NCI-H2196 (cell line): Measurements from ENCODE around the gene ABCB7.
"Not testable (repeated sequence)": the region's sequence is repeated elsewhere in the genome, so short reads cannot be mapped to it uniquely, and the experiment has no call there.

ENCODE experiments used
- DNase-seq: peaks from one replicate; lab custom pipeline; 2025; ENCODE audit not compliant: unreplicated experiment; lab: John Stamatoyannopoulos, UW

ABCB7 gene

DNA sequence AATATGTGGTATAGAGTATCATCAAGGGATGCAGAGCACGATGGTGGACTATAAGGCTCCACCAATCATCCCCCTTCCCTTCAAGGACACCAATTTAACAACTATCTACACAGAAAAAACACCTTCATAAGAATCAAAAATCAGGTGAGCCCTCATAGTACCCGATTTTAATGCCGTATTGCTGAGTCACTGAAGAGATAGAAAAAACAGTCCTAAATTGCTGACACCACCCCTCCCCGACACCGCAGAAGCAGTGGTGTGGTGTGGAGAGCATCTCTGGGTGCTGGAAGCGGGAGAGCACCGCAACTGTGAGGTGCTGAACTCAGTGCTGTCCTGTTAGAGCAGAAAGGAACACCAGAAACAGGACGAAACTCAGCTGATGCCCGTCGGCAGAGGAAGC, 49.3 kb downstream of the ABCB7 start:
- DNase-seq: no peak

DNA sequence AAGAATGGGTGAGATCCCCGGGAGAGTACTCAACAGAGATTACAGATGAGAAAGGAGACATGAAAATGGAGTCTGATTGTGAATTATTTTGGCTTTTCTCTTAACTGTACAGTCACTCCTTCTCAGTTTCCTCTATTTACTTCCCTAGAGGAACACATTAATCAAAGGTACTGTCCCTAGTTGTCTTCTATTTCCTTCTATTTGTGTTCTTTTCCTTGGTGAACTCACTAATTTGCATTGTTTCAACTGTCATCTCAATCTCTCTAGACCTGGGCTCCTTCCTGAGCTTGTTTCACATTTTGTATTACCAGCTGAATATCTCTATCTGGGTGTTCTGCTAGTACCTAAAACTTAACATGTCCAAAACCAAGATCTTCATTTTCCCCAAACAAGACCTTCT, 59.8 kb downstream of the ABCB7 start:
- no peak for DNase-seq

DNA sequence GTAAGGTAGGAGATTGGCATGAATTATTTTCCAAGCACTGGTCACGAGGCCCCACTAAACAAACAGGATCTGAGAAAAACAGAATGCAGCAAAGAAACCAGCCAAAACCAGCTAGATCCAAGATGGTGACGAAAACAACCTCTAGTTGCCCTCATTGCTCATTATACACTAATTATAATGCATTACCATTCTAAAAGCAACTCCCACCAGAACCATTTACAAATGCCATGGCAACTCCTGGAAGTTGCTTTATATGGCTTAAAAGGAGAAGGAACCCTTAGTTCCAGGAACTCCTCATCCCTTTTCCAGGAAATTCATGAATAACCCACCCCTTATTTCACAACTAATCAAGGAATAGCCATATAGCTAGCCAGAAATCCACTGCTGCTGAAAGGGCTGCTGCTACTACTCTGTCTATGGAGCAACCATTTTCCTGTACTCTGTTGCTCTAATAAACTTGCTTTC, 69.3 kb downstream of the ABCB7 start:
- no peak for DNase-seq

DNA sequence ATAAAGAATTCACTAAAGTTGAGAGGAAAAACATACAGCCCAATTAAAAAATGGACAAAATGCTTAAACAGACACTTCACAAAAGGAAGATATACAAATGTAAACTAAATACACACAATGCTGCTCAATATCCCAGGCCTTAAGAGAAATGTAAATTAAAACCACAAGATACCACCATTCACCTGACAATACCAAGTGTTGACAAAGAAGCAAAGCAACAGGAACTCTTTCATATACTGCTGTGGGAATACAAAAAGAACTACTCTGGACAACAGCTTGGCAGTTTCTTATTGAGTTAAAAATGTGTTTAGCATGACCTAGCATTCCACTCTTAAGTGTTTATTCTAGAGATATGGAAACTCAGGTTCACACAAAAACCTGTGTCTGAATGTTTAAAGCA, 71.3 kb downstream of the ABCB7 start:
- DNase-seq: no peak

DNA sequence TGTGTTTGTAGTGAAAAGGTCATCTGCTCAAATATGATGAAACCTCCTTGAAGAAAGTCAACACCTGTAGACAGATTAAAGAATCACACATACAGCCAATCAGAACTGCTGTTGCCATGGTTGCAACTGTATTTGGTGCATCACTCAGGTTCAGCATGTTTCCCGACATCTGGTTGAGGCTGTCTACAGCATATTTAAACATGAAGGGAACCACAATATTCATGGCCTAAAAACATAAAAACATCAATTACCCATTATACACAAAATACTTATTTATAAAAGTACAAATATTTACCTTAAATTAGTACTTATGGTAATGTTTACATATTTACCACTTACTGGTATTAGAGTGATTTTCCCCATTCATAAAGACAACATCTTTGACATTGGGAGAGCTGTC, 79.7 kb downstream of the ABCB7 start:
- no peak for DNase-seq

DNA sequence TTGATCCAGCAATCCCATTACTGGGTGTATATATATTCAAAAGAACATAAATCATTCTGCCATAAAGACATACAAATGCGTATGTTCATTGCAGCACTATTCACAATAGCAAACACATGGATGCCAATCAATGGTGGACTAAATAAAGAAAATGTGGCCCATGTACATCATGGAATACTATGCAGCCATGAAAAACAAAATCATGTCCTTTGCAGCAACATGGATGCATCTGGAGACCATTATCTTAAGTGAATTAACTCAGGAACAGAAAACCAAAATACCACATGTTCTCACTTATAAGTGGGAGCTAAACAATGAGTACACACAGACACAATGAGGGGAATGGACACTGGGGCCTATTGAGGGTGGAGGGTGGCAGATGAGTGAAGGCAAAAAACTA, 81.6 kb downstream of the ABCB7 start:
- DNase-seq: no peak

DNA sequence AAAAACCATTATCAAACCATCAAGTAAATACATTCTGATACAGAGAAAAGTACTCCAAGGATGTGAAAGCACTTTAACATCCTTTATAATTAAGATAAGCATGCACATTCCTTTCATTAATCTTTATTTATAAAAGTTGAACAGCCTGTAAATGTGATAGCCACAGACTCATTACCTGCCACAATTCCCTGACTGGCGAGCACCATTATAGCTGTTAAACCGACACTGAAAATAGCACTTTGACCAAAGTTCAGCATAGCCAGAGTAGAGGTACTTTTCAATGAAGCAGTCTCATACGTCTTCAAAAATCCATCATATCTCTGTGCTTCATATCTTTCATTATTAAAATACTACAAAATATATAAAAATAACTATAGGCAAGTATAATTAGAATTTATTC, 84.7 kb downstream of the ABCB7 start:
- no peak for DNase-seq

DNA sequence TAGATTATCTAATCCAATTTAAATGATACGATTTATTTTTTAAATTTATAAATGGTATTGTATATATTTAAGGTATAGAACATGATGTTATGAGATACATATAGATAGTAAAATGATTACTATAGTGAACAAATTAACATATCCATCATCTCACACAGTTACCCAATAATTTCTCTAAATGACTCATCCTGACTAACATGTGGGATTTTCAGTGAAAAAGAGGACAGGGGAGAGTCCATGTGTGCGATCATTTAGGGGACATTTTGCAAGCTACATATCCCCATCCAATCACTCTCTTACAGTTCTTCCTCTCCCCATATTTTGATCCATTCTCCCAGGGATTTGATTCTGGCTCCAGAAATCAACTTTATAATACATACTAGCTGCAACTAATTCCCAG, 88.2 kb downstream of the ABCB7 start:
- DNase-seq: no peak

DNA sequence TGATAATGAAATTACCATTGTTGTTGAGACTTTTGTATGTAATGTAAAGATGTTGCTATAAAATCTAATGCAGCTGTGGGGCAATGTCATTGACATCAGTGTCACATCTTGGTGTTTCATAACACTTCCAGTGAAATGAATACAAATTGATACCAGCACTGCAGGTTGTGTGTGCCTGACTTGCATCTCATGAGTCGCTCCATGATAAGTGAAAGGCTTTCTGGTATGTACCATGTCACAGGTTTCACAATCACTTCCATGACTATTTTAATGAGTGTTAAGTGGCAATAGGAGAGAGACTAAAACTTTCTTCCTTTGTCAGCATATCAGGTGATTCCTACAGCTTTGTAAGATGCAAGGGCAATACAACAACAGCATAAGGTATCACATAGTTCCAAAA, 94.4 kb downstream of the ABCB7 start:
- no peak for DNase-seq

DNA sequence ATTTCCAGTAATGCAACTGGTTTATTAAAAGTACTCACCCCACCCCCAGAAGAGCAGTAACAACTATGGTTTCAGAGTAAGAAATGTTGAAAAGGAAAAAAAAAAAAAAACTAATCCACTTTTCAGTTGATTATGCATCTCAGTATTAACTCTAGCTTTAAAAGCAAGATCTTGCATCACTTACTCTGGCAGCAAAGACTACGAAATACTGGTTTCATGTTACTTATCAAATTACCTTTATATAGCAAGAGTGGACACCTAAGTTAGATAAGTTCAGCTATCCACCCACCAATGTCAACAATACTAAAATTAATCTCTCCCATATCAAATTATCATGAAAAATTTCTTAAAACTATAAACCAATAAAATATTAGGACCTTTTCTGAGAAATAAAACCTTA, 105.0 kb downstream of the ABCB7 start:
- DNase-seq: no peak

DNA sequence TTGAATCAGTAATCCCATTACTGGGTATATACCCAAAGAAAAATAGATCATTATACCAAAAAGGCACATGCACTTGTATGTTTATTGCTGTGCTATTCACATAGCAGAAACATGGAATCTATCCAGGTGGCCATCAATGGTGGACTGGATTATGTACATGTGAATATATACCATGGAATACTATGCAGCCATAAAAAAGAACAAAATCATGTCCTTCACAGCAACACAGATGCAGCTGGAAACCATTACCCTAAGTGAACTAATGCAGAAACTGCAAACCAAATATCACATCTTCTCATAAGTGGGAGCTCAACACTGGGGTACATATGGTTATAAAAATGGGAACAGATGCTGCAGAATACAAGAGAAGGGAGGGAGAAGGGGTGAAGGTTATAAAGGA, 110.7 kb downstream of the ABCB7 start:
- DNase-seq: no peak

DNA sequence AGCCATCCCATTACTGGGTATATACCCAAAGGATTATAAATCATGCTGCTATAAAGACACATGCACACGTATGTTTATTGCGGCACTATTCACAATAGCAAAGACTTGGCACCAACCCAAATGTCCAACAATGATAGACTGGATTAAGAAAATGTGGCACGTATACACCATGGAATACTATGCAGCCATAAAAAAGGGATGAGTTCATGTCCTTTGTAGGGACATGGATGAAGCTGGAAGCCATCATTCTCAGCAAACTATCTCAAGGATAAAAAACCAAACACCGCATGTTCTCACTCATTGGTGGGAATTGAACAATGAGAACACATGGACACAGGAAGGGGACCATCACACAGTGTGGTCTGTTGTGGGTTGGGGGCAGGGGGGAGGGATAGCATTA, 111.9 kb downstream of the ABCB7 start:
- not testable (repeated sequence) for DNase-seq

DNA sequence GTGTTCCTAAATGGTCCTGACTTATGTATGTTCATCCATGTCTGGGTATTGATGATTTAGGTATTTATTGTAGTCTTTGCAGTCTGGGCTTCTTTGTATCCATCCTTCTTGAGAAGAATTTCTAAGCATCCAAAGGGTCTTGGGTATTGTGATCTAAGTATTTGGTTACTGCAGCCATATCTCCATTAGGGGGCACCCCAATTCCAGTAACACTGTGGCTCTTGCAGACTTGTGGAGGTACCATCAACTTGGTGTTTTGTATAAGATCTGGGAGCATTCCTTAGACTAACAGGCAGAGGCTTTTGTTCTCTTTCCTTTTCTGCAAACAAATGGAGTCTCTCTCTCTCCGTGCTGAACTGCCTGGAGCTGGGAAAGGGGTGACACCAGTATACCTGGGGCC, 117.2 kb downstream of the ABCB7 start:
- no peak for DNase-seq
